NCI-H146 (cell line): ENCODE measurements around the gene ZC3H13.
A peak's percentile ranks its signal among the peaks of the same experiment; 100 is the strongest.

Experiments
- DNase-seq: peaks from one replicate; lab custom pipeline; 2025; lab: John Stamatoyannopoulos, UW

ZC3H13 gene

DNA sequence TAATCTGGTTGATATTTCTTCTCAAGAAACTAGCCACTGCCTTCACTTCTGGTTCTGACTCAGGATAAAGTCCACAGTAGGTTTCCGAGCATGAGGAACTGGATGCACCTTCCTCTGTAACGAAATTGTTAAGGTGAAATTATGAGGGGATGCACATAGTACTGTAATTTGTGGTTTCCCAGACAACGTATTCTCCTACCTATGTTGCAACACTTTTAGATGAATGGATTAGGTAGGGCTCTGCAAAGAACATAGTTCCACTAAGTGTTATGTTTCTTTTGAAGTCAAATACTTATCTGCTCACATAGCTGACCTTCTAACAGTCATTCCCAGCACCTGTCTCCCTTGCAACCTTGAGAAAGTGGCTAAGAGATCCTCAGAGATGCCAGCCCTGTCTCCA, 5.7 kb upstream of the ZC3H13 start:
- DNase-seq: no peak

- DNase-seq: no peak
Observed at GRCh38 chr13:46057256-46058015, 4.9 kb upstream of the ZC3H13 start.

DNA sequence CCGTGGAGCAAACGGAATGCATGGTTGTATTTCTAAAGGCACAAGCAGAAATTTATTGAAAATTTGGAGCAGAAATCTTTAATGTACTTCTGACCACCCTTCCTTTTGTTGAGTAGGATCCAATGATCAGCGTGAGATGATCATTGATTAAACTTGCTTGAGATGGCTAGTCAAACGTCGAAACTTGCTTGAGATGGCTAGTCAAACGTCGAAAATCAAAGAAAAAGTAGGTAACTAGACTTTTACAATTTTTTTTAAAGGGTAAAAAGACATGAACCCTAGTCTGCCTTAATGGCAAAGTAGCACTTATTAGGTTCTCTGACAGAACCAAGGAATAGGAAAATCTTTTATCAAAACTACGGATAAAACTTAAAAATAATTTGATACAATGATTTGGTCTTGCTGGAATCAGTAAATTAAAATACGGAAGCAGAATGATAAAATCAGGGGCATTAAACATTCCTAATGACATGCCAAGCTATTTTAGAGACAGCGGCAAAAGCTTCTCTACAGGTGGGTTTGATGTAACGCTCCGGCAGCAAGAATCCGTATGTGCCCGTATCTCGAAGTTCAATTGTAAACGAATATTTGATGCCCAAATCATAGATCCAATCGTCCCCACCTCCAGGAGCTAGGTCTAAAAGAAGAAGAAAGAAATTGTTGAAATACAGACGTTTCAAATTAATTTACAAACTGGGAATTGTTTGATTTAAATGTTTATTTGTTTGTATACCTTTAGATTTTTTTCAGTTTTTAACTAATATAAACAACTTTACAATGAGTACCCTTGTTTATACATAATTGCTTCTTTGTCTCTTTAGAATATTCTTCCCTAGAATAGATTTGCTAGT, 841 bp upstream of the ZC3H13 start:
- no peak for DNase-seq

GRCh38 chr13:46051968-46052318, 603 bp downstream of the ZC3H13 start:
- DNase-seq: no peak

GRCh38 chr13:46050771-46051170, 1.8 kb downstream of the ZC3H13 start:
- DNase-seq: no peak

DNA sequence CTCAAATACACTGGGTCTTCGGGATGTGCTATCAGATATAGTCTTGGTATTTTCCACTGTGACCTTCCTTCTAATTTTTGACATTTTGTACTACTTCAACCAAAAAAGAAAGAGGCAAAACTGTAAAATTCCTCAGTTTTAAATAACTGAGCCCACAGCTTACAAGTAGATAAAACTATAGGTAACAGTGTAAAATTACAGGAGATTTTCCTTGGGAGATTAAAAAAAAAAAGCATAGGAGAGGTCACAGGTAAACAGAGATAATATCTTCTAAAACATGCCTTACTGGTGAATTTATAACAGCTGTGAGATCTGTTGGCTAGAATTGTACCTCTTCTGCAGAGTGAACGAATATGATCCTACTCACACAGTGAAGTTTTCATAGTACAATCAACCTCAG, 7.1 kb downstream of the ZC3H13 start:
- DNase-seq: no peak

DNA sequence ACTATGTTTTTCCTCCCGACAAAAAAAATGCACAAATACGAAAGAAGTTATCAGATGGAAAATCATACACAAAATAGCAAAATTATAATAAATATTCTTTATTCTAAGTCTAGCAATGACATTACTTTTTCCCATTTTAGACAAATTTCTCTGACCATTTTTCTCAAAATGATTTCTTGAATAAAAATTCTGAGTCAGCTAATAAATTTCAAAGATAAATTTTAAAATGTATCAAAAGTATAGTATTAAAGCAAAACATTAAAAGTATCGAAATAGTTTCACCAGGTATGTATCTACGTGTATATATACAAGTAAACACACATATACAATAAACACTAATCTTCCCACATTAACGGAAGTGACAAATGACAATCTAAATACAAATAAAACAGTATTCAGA, 8.9 kb downstream of the ZC3H13 start:
- DNase-seq: no peak

- no peak for DNase-seq
Observed at GRCh38 chr13:46041419-46041839, 11.1 kb downstream of the ZC3H13 start.

GRCh38 chr13:46040763-46041162, 11.8 kb downstream of the ZC3H13 start:
- DNase-seq: no peak

GRCh38 chr13:46039411-46040182, 12.9 kb downstream of the ZC3H13 start:
- DNase-seq: no peak

- DNase-seq: no peak
Observed at GRCh38 chr13:46038296-46038695, 14.2 kb downstream of the ZC3H13 start.

DNA sequence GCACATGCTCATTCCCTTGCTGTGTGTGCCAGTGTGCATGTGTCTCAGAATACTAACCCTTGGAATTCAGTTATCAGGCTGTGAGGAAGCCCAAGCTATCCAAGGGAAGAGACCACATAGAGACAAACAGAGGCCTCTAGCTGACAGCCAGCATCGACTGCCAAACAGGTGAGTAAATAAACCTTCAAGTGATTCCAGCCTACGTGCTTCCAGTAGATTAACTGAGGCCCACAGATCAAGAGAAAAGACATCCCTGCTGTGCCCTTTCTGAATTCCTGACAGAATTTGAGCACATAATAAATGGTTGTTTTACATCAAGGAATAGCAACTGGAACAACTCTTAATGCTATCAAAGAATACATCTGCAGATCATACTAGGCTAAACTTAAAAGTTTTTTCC, 17.5 kb downstream of the ZC3H13 start:
- peak; percentile 92 for DNase-seq

DNA sequence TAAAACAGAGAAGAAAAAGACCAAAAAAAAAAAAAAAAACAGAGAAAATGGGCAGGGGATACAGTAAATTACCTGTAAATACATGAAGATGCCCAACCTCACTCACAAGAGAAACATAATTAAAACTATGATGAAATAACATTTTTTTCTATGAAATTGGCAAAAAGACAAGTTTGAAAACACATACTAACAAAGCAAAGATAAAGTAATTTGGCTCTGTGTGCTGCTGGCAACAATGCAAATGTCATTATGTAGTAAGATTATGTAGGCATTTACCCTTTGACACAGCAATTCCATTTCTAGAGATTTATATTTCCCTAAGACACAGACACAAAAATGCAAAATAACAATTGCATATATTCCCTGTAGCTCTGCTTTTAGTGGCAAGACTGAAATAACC, 20.2 kb downstream of the ZC3H13 start:
- DNase-seq: no peak

DNA sequence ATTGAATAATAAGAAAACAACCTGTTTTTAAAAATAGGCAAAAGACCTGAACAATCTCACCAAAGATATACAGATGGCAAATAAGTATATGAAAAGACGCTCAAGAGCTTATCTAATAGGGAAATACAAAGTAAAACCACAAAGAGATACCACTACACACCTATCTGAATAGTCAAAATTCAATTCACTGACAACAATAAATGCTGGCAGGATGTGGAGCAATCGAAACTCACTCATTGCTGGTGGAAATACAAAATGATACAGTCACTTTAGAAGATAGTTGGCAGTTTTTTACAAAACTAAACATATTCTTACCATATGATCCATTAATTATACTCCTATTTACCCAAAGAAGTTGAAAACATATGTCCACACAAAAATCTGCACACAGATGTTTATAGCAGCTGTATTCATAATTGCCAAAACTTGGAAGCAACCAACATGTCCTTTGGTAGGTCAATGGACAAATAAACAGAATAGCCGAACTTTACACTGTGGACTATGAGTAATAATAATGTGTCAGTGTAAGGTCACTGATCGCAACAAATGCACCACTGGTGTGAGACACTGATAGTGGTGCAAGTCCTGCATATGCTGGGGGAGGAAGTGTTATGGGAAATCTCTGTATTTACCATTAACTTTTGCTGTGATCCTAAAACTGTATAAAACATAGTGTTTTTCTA, 20.8 kb downstream of the ZC3H13 start:
- no peak for DNase-seq

GRCh38 chr13:46025157-46025556, 27.4 kb downstream of the ZC3H13 start:
- no peak for DNase-seq

GRCh38 chr13:46022481-46022880, 30.1 kb downstream of the ZC3H13 start:
- no peak for DNase-seq

GRCh38 chr13:46016216-46016615, 36.3 kb downstream of the ZC3H13 start:
- no peak for DNase-seq

- no peak for DNase-seq
Observed at GRCh38 chr13:46015366-46015765, 37.2 kb downstream of the ZC3H13 start.

DNA sequence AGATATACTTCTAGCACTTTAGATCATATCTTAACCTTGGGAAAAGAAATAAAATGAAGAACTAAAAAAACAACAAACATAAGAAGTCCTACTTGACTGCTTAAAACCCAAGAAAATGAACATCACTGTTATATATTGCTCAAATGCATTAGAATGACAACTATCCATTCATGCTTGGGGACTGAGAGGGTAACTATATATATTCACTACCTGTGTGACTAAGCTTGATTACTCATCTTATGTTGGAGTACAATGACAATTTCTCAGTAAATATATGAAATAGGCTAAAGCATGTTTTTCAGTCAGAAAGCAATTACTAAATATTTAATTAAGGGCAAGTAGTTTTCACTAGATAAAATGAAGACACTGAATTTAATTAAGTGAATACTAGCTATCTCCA, 40.1 kb downstream of the ZC3H13 start:
- DNase-seq: no peak

DNA sequence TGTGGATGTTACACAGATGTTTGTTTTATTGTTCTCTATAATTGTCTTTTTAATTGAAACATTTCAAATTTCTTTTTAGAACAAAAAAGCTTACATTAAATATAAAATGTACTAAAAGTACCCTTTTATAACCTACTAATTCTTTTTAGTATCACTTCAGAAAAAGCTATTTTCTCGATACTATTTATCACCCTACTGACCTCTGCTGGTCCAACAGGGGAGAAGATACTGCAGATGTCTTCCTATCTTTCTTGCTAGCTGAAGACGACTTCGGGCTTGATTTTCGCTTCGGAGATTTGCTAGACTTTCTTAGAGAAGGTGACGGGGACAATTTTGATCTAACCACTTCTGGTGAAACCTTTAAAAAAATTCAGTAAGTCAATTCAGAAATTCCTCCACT, 42.4 kb downstream of the ZC3H13 start:
- DNase-seq: no peak

DNA sequence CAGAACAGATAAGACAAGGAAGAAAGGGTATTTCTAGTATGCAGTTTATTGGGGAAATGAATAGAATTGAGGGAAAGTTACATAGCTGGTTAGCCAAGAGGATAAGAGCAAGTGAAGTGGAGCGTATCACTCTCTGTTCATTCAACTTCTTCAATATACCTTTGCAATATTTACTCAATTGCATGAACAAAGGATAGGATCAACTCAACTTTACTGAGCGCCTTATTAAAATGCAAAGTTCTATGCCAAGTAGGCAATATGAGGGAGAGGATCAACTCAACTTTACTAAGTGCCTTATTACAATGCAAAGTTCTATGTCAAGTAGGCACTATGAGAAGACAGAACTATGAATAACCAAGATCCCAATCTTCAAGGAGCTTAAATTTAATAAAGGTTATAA, 43.9 kb downstream of the ZC3H13 start:
- DNase-seq: no peak
